Uterus (tissue), 2 donors: ENCODE measurements around the gene BCAP29.

ENCODE experiments used
- POLR2A ChIP-seq, 2 donors: fragments of 450-650 bp; IDR thresholded peaks; one replicate each; pipeline ENCODE4 v1.6.1; 2016; ENCODE audit warnings: antibody characterized with exemption in 2 of 2, mild to moderate bottlenecking in 1 of 2, moderate library complexity in 1 of 2
- TF ChIP-seq, protein P1 (sequence below), 4 experiments: fragments of 200-600 bp in 2 of 4; fragments of 450-650 bp in 2 of 4; sonication (generic) in 2 of 4; IDR thresholded peaks; one replicate each; pipeline ENCODE4 v1.5.1; 2016 to 2019; ENCODE audit warnings: antibody characterized with exemption in 4 of 4, mild to moderate bottlenecking in 2 of 4, moderate library complexity in 1 of 4

GRCh38 chr7:107644309-107644974 lies 64.4 kb downstream of the BCAP29 start:
- TF ChIP-seq, protein P1, sequence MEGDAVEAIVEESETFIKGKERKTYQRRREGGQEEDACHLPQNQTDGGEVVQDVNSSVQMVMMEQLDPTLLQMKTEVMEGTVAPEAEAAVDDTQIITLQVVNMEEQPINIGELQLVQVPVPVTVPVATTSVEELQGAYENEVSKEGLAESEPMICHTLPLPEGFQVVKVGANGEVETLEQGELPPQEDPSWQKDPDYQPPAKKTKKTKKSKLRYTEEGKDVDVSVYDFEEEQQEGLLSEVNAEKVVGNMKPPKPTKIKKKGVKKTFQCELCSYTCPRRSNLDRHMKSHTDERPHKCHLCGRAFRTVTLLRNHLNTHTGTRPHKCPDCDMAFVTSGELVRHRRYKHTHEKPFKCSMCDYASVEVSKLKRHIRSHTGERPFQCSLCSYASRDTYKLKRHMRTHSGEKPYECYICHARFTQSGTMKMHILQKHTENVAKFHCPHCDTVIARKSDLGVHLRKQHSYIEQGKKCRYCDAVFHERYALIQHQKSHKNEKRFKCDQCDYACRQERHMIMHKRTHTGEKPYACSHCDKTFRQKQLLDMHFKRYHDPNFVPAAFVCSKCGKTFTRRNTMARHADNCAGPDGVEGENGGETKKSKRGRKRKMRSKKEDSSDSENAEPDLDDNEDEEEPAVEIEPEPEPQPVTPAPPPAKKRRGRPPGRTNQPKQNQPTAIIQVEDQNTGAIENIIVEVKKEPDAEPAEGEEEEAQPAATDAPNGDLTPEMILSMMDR (IDR thresholded peaks at IDR 0.05) = no peak
- no peak for TF ChIP-seq POLR2A (IDR thresholded peaks at IDR 0.05)
